ENCODE measurements around the gene NCOA3.
"Not testable (repeated sequence)": the region's sequence is repeated elsewhere in the genome, so short reads cannot be mapped to it uniquely, and the experiment has no call there.

NCOA3 gene

GRCh38 chr20:47535994-47536393 lies 34.3 kb downstream of the NCOA3 start:
- no peak for DNase-seq (ENCODE audit: low read depth in 3 of 3)

GRCh38 chr20:47540443-47541354 lies 39.0 kb downstream of the NCOA3 start:
- DNase-seq (ENCODE audit: low read depth in 3 of 3), result no peak

GRCh38 chr20:47541355-47541922 lies 39.8 kb downstream of the NCOA3 start:
- DNase-seq (ENCODE audit: low read depth in 3 of 3), result no peak

GRCh38 chr20:47543006-47543431 lies 41.3 kb downstream of the NCOA3 start:
- DNase-seq (ENCODE audit: low read depth in 3 of 3), result no peak

GRCh38 chr20:47544240-47544639 lies 42.6 kb downstream of the NCOA3 start:
- DNase-seq (ENCODE audit: low read depth in 3 of 3), result no peak

- DNase-seq (ENCODE audit: low read depth in 3 of 3), result no peak
Observed at GRCh38 chr20:47544852-47545251, 43.2 kb downstream of the NCOA3 start.

GRCh38 chr20:47545499-47545898 lies 43.8 kb downstream of the NCOA3 start:
- no peak for DNase-seq (ENCODE audit: low read depth in 3 of 3)

- DNase-seq (ENCODE audit: low read depth in 3 of 3), result no peak
Observed at GRCh38 chr20:47546184-47547033, 44.7 kb downstream of the NCOA3 start.

GRCh38 chr20:47547034-47547387 lies 45.3 kb downstream of the NCOA3 start:
- no peak for DNase-seq (ENCODE audit: low read depth in 3 of 3)

GRCh38 chr20:47549671-47550070 lies 48.0 kb downstream of the NCOA3 start:
- no peak for DNase-seq (ENCODE audit: low read depth in 3 of 3)

GRCh38 chr20:47551222-47551621 lies 49.5 kb downstream of the NCOA3 start:
- no peak for DNase-seq (ENCODE audit: low read depth in 3 of 3)

- DNase-seq (ENCODE audit: low read depth in 3 of 3), result no peak
Observed at GRCh38 chr20:47551841-47552240, 50.2 kb downstream of the NCOA3 start.

- no peak for DNase-seq (ENCODE audit: low read depth in 3 of 3)
Observed at GRCh38 chr20:47552996-47553395, 51.3 kb downstream of the NCOA3 start.

- DNase-seq (ENCODE audit: low read depth in 3 of 3), result not testable (repeated sequence)
Observed at GRCh38 chr20:47553594-47554235, 52.0 kb downstream of the NCOA3 start.

GRCh38 chr20:47554283-47554682 lies 52.6 kb downstream of the NCOA3 start:
- DNase-seq (ENCODE audit: low read depth in 3 of 3), result not testable (repeated sequence)

- no peak for DNase-seq (ENCODE audit: low read depth in 3 of 3)
Observed at GRCh38 chr20:47557218-47557617, 55.5 kb downstream of the NCOA3 start.

GRCh38 chr20:47557791-47558190 lies 56.1 kb downstream of the NCOA3 start:
- no peak for DNase-seq (ENCODE audit: low read depth in 3 of 3)

- no peak for DNase-seq (ENCODE audit: low read depth in 3 of 3)
Observed at GRCh38 chr20:47558295-47559066, 56.8 kb downstream of the NCOA3 start.

- DNase-seq (ENCODE audit: low read depth in 3 of 3), result no peak
Observed at GRCh38 chr20:47559141-47559540, 57.5 kb downstream of the NCOA3 start.

- DNase-seq (ENCODE audit: low read depth in 3 of 3), result no peak
Observed at GRCh38 chr20:47561180-47561579, 59.5 kb downstream of the NCOA3 start.

Measured in stimulated activated CD4-positive, alpha-beta T cell treated with anti-CD3 and anti-CD28 coated beads, TNF-alpha, amount 100 ng/mL, for 4 hours (primary cell).